Mesenchymal stem cell (in vitro differentiated cells and primary cell): ENCODE results near the gene IGSF23.

Source experiments
- DNase-seq: peaks from one replicate; pipeline ENCODE4 v3.0.0-alpha.2; 2013
- H2AFZ ChIP-seq: one replicate; pipeline ENCODE4 v1.6.1; 2013; ENCODE audit warnings: low read depth, mild to moderate bottlenecking, control low read depth, inconsistent platforms, low read length, moderate library complexity
- H2AK5ac ChIP-seq: 2 replicates; pipeline ENCODE4 v1.6.1; 2013; ENCODE audit warnings: low read length, moderate library complexity, mild to moderate bottlenecking, inconsistent platforms; ENCODE audit not compliant: severe bottlenecking
- H2BK120ac ChIP-seq: one replicate; pipeline ENCODE4 v1.6.1; 2013; ENCODE audit warnings: low read depth, mild to moderate bottlenecking, inconsistent platforms, low read length, moderate library complexity
- H2BK12ac ChIP-seq, 2 experiments: one replicate each; pipeline ENCODE4 v1.6.1; 2013; ENCODE audit warnings: inconsistent platforms in 2 of 2, low read length in 2 of 2, mild to moderate bottlenecking in 2 of 2, moderate library complexity in 2 of 2, control low read depth in 1 of 2
- H2BK15ac ChIP-seq: one replicate; pipeline ENCODE4 v1.6.1; 2013; ENCODE audit warnings: mild to moderate bottlenecking, low read depth, inconsistent platforms; ENCODE audit not compliant: poor library complexity, severe bottlenecking
- H2BK5ac ChIP-seq: 2 replicates; pipeline ENCODE4 v1.6.1; 2013; ENCODE audit warnings: low read depth, mild to moderate bottlenecking, low read length, control low read depth, inconsistent platforms; ENCODE audit not compliant: poor library complexity, severe bottlenecking
- H3K14ac ChIP-seq, 2 experiments: one replicate each; pipeline ENCODE4 v1.6.1; 2013; ENCODE audit warnings: inconsistent platforms in 2 of 2, low read length in 2 of 2, control low read depth in 1 of 2, mild to moderate bottlenecking in 1 of 2, moderate library complexity in 1 of 2
- H3K18ac ChIP-seq, 2 experiments: one replicate each; pipeline ENCODE4 v1.6.1; 2013; ENCODE audit warnings: inconsistent platforms in 2 of 2, low read length in 2 of 2, control low read depth in 1 of 2, low read depth in 1 of 2, mild to moderate bottlenecking in 1 of 2
- H3K23ac ChIP-seq, 2 experiments: one replicate each; pipeline ENCODE4 v1.6.1; 2013; ENCODE audit warnings: inconsistent platforms in 2 of 2, low read length in 2 of 2, mild to moderate bottlenecking in 2 of 2, moderate library complexity in 2 of 2, control low read depth in 1 of 2
- H3K27ac ChIP-seq: 2 replicates; pipeline ENCODE4 v1.5.1; 2013; ENCODE audit warnings: mild to moderate bottlenecking, moderate library complexity, low read length, control low read depth, inconsistent platforms; ENCODE audit not compliant: poor library complexity, severe bottlenecking
- H3K27me3 ChIP-seq, 2 experiments: 2 replicates each; pipeline versions ENCODE4 v1.6.1 to v1.7.0; 2013; ENCODE audit warnings: low read length in 2 of 2, mild to moderate bottlenecking in 2 of 2, moderate library complexity in 2 of 2, control low read depth in 1 of 2, inconsistent platforms in 1 of 2; ENCODE audit not compliant: control insufficient read depth in 1 of 2, insufficient read depth in 1 of 2
- H3K36me3 ChIP-seq, 2 experiments: 2 replicates each; pipeline versions ENCODE4 v1.6.1 to v1.7.0; 2013; ENCODE audit warnings: low read length in 2 of 2, control low read depth in 1 of 2, inconsistent platforms in 1 of 2, low read depth in 1 of 2, mild to moderate bottlenecking in 1 of 2; ENCODE audit not compliant: insufficient read depth in 2 of 2, control insufficient read depth in 1 of 2
- H3K4ac ChIP-seq, 2 experiments: one replicate each; pipeline ENCODE4 v1.6.1; 2013; ENCODE audit warnings: inconsistent platforms in 2 of 2, low read length in 2 of 2, mild to moderate bottlenecking in 2 of 2, moderate library complexity in 2 of 2, control low read depth in 1 of 2, low read depth in 1 of 2
- H3K4me1 ChIP-seq: 2 replicates; pipeline ENCODE4 v1.6.1; 2013; ENCODE audit warnings: low read depth, low read length, control low read depth; ENCODE audit not compliant: control insufficient read depth, insufficient read depth
- H3K4me2 ChIP-seq: 2 replicates; pipeline ENCODE4 v1.6.1; 2013; ENCODE audit warnings: low read length, mild to moderate bottlenecking, inconsistent platforms; ENCODE audit not compliant: poor library complexity, severe bottlenecking
- H3K4me3 ChIP-seq, 2 experiments: 2 replicates each; pipeline versions ENCODE4 v1.5.1 to v1.7.0; 2013; ENCODE audit warnings: low read length in 2 of 2, mild to moderate bottlenecking in 2 of 2, control low read depth in 1 of 2, low read depth in 1 of 2; ENCODE audit not compliant: insufficient read depth in 1 of 2
- H3K79me1 ChIP-seq: replicated peaks from 2 replicates; pipeline ENCODE4 v1.6.1; 2013; ENCODE audit warnings: mild to moderate bottlenecking, control low read depth, low read length, inconsistent platforms; ENCODE audit not compliant: poor library complexity, severe bottlenecking
- H3K9ac ChIP-seq: 2 replicates; pipeline ENCODE4 v1.7.0; 2013; ENCODE audit warnings: mild to moderate bottlenecking, low read length, moderate library complexity
- H3K9me3 ChIP-seq: 2 replicates; pipeline ENCODE4 v1.7.0; 2013; ENCODE audit warnings: mild to moderate bottlenecking, low read length; ENCODE audit not compliant: control insufficient read depth
- H4K8ac ChIP-seq: one replicate; pipeline ENCODE4 v1.6.1; 2013; ENCODE audit warnings: inconsistent platforms, mild to moderate bottlenecking, low read length, moderate library complexity
- H4K91ac ChIP-seq: one replicate; pipeline ENCODE4 v1.6.1; 2013; ENCODE audit warnings: mild to moderate bottlenecking, low read length, inconsistent platforms
- WGBS: methylation state at CpG from one replicate; pipeline ENCODE4 v1.1.7; 2013; ENCODE audit warnings: mixed read lengths; 5-methylcytosine and 5-hydroxymethylcytosine counted together

Gene IGSF23

GRCh38 chr19:44657211-44657921, 44.0 kb downstream of the IGSF23 start:
- Histone ChIP-seq H4K91ac (no peak overlapping the region), H2BK12ac (no peak overlapping the region), H2BK15ac (no peak overlapping the region), H3K4ac (no peak overlapping the region), H3K4me1 (peaks cover 7% of the 10 kb centered on the region), H3K4me3 (peak overlapping the region in 1 of 2 experiments; percentile 4), H3K36me3 (peaks cover 70 to 85% of the 10 kb centered on the region in 2 experiments), H3K79me1 (peaks cover 39% of the 10 kb centered on the region), H3K4me2 (no peak overlapping the region), H2BK120ac (no peak overlapping the region), H3K14ac (no peak overlapping the region), H2BK5ac (no peak overlapping the region), H3K9ac (no peak overlapping the region), H3K9me3 (no peaks in the 10 kb centered on the region), H4K8ac (no peak overlapping the region), H3K27ac (no peak overlapping the region), H2AFZ (no peak overlapping the region), H3K23ac (no peak overlapping the region), H3K27me3 (no peaks in the 10 kb centered on the region), H2AK5ac (no peak overlapping the region), H3K18ac (no peak overlapping the region)
- DNase-seq, result peak; percentile 68
- WGBS, result 59% methylated on average over 24 of the region's 25 CpGs

- Histone ChIP-seq H3K4ac (no peak overlapping the region), H3K9me3 (no peaks in the 10 kb centered on the region), H2BK15ac (no peak overlapping the region), H2BK120ac (no peak overlapping the region), H3K4me2 (no peak overlapping the region), H3K36me3 (peaks cover 65 to 88% of the 10 kb centered on the region in 2 experiments), H3K27me3 (no peaks in the 10 kb centered on the region), H3K9ac (no peak overlapping the region), H3K18ac (no peak overlapping the region), H2AK5ac (no peak overlapping the region), H3K14ac (no peak overlapping the region), H4K91ac (no peak overlapping the region), H3K4me1 (peaks cover 7% of the 10 kb centered on the region), H3K4me3 (no peak overlapping the region), H2BK12ac (no peak overlapping the region), H3K27ac (no peak overlapping the region), H3K23ac (no peak overlapping the region), H4K8ac (no peak overlapping the region), H3K79me1 (peaks cover 37% of the 10 kb centered on the region), H2AFZ (no peak overlapping the region), H2BK5ac (no peak overlapping the region)
- 94% methylated on average over 3 of the region's 3 CpGs for WGBS
- DNase-seq, result no peak
Measured at GRCh38 chr19:44658069-44658733, 44.8 kb downstream of the IGSF23 start.

GRCh38 chr19:44660081-44660480, 46.7 kb downstream of the IGSF23 start:
- Histone ChIP-seq H2BK12ac (no peak overlapping the region), H3K79me1 (peaks cover 25% of the 10 kb centered on the region), H2BK5ac (no peak overlapping the region), H3K9ac (no peak overlapping the region), H3K4me2 (no peak overlapping the region), H4K8ac (no peak overlapping the region), H3K23ac (no peak overlapping the region), H2AK5ac (no peak overlapping the region), H2AFZ (no peak overlapping the region), H4K91ac (no peak overlapping the region), H3K9me3 (no peaks in the 10 kb centered on the region), H3K18ac (no peak overlapping the region), H3K4me1 (peaks cover 3% of the 10 kb centered on the region), H2BK120ac (no peak overlapping the region), H3K36me3 (peaks cover 68 to 79% of the 10 kb centered on the region in 2 experiments), H3K4ac (no peak overlapping the region), H3K27ac (no peak overlapping the region), H3K14ac (no peak overlapping the region), H2BK15ac (no peak overlapping the region), H3K27me3 (no peaks in the 10 kb centered on the region), H3K4me3 (no peak overlapping the region)
- whole genome bisulfite sequencing, result 93% methylated on average over 4 of the region's 4 CpGs
- DNase-seq, result no peak

- H2BK12ac ChIP-seq, result no peak overlapping the region
- H3K79me1 ChIP-seq, result peaks cover 25% of the 10 kb centered on the region
- no peak overlapping the region for H3K9ac ChIP-seq
- peaks cover 57 to 72% of the 10 kb centered on the region in 2 experiments for H3K36me3 ChIP-seq
- H3K9me3 ChIP-seq, result no peaks in the 10 kb centered on the region
- no peak overlapping the region for H2BK120ac ChIP-seq
- H3K4me1 ChIP-seq, result peaks cover 3% of the 10 kb centered on the region
- no peaks in the 10 kb centered on the region for H3K27me3 ChIP-seq
- H4K91ac ChIP-seq, result no peak overlapping the region
- no peak overlapping the region for H3K14ac ChIP-seq
- no peak for DNase-seq
- H3K4me3 ChIP-seq, result no peak overlapping the region
- no peak overlapping the region for H3K27ac ChIP-seq
- H3K18ac ChIP-seq, result no peak overlapping the region
- WGBS, result 96% methylated on average over 8 of the region's 11 CpGs
- H3K4ac ChIP-seq, result no peak overlapping the region
- no peak overlapping the region for H2AFZ ChIP-seq
- no peak overlapping the region for H2AK5ac ChIP-seq
- no peak overlapping the region for H4K8ac ChIP-seq
- H3K23ac ChIP-seq, result no peak overlapping the region
- H3K4me2 ChIP-seq, result no peak overlapping the region
- H2BK5ac ChIP-seq, result no peak overlapping the region
- H2BK15ac ChIP-seq, result no peak overlapping the region
Measured at GRCh38 chr19:44661205-44661604, 47.8 kb downstream of the IGSF23 start.
